ENCODE results near the gene IGSF8. TPM values are rescaled to one million over a fixed set of nuclear protein-coding genes. Genes with fewer than 3 reads are reported as not detected.
"Not testable (repeated sequence)": the region's sequence is repeated elsewhere in the genome, so short reads cannot be mapped to it uniquely, and the experiment has no call there.

Gene IGSF8
- total RNA-seq, 1 donor from 2014 or later, result 35.9 TPM

DNA sequence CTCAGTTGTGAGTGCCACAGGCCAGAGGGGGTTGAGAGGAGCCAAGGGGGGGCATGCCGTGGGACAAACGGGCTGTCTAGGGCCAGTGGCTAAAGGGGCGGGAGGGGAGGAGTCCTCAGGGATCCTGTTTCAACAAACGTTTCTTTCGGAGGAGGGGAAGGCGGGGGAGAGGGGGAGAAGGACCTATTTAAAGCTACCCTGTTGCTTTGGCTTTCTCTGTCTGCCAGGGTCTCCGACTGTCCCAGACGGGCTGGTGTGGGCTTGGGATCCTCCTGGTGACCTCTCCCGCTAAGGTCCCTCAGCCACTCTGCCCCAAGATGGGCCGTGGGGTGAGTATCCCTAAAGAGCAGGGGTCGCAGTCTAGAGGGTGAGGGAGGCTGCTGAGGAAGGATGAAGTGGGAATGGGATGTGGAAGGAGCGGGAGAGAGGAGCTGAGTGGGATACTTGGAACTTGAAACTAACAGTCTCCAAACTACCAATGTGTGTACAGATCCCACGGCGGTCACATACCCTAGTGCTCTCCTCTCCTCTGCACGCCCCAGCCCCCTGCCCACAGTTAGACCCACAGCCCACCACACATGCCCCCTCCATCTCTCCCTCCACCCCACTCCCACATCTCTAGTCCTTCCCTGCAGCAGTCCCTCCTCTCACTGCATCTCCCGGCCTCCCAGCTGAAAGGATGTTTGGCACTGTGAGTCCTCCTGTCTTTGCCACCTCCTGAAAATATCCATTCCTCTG lies 17.3 kb upstream of the IGSF8 start, which contains the start of gene ATP1A2:
Gene ATP1A2, plus strand, starts transcription at position 215 of the 738 bp plus-strand sequence. Its CDS starts 103 bp downstream, at position 318.
- intact Hi-C loops (cut with DNase I), result no loop called here
- TF ChIP-seq, protein P1, sequence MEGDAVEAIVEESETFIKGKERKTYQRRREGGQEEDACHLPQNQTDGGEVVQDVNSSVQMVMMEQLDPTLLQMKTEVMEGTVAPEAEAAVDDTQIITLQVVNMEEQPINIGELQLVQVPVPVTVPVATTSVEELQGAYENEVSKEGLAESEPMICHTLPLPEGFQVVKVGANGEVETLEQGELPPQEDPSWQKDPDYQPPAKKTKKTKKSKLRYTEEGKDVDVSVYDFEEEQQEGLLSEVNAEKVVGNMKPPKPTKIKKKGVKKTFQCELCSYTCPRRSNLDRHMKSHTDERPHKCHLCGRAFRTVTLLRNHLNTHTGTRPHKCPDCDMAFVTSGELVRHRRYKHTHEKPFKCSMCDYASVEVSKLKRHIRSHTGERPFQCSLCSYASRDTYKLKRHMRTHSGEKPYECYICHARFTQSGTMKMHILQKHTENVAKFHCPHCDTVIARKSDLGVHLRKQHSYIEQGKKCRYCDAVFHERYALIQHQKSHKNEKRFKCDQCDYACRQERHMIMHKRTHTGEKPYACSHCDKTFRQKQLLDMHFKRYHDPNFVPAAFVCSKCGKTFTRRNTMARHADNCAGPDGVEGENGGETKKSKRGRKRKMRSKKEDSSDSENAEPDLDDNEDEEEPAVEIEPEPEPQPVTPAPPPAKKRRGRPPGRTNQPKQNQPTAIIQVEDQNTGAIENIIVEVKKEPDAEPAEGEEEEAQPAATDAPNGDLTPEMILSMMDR (IDR thresholded peaks at IDR 0.05), result no peak
- no peak within 1 kb of the TSS for H3K27ac ChIP-seq
- no peaks in the 10 kb centered on the region for H3K4me1 ChIP-seq
- no peak for DNase-seq
- peak within 1 kb of the TSS; percentile 1 for H3K4me3 ChIP-seq
- peak in 1 of 2 donors; percentile 18 for ATAC-seq
- H3K9me3 ChIP-seq, result no peaks in the 10 kb centered on the region
- H3K36me3 ChIP-seq, result no peaks in the 10 kb centered on the region
- H3K27me3 ChIP-seq (ENCODE audit: low read depth), result peaks cover 5% of the 10 kb centered on the region

DNA sequence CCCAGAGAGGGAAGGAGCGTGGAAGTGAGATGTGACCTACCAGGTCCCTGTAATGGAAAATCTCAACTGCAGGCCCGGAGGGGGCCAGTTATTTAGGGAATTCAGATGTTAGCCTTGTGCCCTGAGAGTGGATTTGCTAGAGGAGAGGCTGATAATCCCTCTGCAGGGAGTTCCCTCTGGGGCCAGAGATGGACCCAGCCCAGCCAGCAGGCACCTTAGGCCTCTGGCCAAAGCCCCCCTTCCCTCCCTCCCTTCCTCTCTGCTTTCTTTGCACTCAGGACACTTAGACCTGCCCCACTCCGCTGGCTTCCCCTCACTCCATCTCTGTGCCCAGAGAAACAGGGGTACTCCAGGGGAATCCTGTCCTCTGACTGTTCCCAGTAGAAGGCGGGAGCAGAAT lies 15.7 kb upstream of the IGSF8 start:
- Histone ChIP-seq H3K27me3 (ENCODE audit: low read depth) (peaks cover 9% of the 10 kb centered on the region), H3K4me3 (no peak overlapping the region), H3K4me1 (no peaks in the 10 kb centered on the region), H3K9me3 (no peaks in the 10 kb centered on the region), H3K36me3 (no peaks in the 10 kb centered on the region), H3K27ac (no peak overlapping the region)
- DNase-seq, result no peak
- no peak for ATAC-seq
- TF ChIP-seq, protein P1 (IDR thresholded peaks at IDR 0.05), result no peak
- intact Hi-C loops (cut with DNase I), result no loop called here

DNA sequence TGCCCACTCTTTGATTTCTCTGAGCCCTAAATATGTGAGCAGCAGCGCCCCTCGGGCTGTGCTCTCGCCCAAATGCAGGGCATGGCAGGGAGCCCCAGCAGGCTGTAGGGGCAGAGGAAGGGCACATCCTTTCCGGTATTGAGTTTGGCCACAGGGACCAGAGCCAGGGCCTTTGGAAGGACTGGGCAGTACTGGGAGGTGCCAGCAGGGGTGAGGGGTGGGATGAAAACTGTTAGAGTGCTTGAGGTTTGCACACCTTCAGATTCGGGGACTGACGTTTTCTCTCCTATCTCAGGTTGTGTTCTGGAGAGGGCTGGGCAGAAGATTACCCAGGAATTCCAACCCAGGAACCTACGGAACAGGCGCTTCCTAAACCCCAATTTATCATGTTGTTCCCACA lies 15.0 kb upstream of the IGSF8 start:
- peaks cover 9% of the 10 kb centered on the region for H3K27me3 ChIP-seq (ENCODE audit: low read depth)
- H3K36me3 ChIP-seq, result no peaks in the 10 kb centered on the region
- no peak for ATAC-seq
- no peak for DNase-seq
- intact Hi-C loops (cut with DNase I), result no loop called here
- H3K4me3 ChIP-seq, result no peak overlapping the region
- no peaks in the 10 kb centered on the region for H3K4me1 ChIP-seq
- no peak overlapping the region for H3K27ac ChIP-seq
- TF ChIP-seq, protein P1 (IDR thresholded peaks at IDR 0.05), result no peak
- no peaks in the 10 kb centered on the region for H3K9me3 ChIP-seq

DNA sequence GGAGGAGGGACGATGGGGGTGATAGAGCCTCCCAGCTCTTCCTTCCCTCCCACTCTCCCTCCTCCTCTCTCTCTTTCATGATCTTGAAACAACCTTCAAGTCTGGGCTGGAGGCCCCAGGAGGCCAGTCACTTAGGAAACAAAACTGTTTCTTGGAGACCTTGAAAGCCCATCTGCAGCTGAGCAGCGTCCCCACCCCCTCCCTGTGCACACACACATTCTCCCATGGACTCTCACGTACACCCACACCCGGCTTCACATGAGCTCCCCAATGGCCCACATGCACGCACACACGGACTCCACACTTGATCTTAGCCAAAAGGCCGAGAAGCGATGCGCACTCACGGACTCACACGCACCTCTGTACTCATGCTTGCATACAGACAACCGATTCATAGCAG lies 13.9 kb upstream of the IGSF8 start:
- Histone ChIP-seq H3K4me1 (no peaks in the 10 kb centered on the region), H3K27me3 (ENCODE audit: low read depth) (peaks cover 6% of the 10 kb centered on the region), H3K9me3 (no peaks in the 10 kb centered on the region), H3K36me3 (no peaks in the 10 kb centered on the region), H3K4me3 (no peak overlapping the region), H3K27ac (no peak overlapping the region)
- TF ChIP-seq, protein P1 (IDR thresholded peaks at IDR 0.05), result no peak
- DNase-seq (no peak), ATAC-seq (no peak)
- intact Hi-C loops (cut with DNase I), result no loop called here

DNA sequence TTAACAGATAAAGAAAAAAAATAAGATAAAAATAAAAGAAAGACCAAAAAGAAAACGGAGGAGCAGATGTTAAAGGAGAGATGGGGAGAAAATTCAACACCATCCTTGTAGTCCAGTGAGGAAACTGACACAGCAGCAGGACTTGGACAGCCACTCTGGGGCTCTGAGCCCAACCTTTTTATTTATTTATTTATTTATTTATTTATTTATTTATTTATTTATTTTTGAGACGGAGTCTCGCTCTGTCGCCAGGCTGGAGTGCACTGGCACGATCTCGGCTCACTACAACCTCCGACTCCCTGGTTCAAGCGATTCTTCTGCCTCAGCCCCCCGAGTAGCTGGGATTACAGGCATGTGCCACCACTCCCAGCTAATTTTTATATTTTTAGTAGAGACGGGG lies 13.0 kb upstream of the IGSF8 start:
- H3K4me3 ChIP-seq; H3K36me3 ChIP-seq; intact Hi-C loops (cut with DNase I); H3K4me1 ChIP-seq; H3K9me3 ChIP-seq; H3K27ac ChIP-seq; ATAC-seq; DNase-seq; H3K27me3 ChIP-seq (ENCODE audit: low read depth): not testable (repeated sequence)

DNA sequence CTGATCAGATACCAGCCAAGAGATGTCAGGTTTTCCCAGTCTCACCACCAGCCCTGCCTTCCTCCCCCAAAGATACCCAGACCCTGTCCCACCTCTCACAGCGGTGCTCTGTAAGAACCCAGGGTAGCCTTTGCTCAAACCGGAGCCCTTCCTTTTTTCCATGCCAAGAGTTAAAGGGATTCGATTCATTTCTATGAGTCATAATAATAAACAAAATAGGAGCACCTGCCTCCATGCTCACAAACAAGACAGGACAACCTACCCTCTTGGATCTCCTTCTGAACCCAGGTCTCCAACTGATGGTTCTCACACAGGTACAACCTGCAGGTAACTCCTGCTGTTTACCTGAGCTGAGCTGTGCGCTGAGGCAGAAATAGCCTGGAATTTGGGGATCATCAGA lies 11.3 kb upstream of the IGSF8 start:
- no peak for ATAC-seq
- intact Hi-C loops (cut with DNase I), result no loop called here
- TF ChIP-seq, protein P1 (IDR thresholded peaks at IDR 0.05), result no peak

More for the DNA sequence above, 11.3 kb upstream of the IGSF8 start:
- DNase-seq, result no peak
- Histone ChIP-seq H3K36me3 (no peaks in the 10 kb centered on the region), H3K27me3 (ENCODE audit: low read depth) (peaks cover 4% of the 10 kb centered on the region), H3K4me3 (no peak overlapping the region), H3K27ac (no peak overlapping the region), H3K4me1 (no peaks in the 10 kb centered on the region), H3K9me3 (no peaks in the 10 kb centered on the region)

Measured in lower lobe of right lung (tissue), 2 donors.